Hematopoietic multipotent progenitor cell treated with erythropoietin and hydrocortisone succinate and interleukin-3 and kit ligand, for 4 days (in vitro differentiated cells): ENCODE measurements around the gene TTC33.

Source experiments
- DNase-seq: peaks from one replicate; pipeline ENCODE4 v3.0.0-alpha.2; 2015

Gene TTC33

DNA sequence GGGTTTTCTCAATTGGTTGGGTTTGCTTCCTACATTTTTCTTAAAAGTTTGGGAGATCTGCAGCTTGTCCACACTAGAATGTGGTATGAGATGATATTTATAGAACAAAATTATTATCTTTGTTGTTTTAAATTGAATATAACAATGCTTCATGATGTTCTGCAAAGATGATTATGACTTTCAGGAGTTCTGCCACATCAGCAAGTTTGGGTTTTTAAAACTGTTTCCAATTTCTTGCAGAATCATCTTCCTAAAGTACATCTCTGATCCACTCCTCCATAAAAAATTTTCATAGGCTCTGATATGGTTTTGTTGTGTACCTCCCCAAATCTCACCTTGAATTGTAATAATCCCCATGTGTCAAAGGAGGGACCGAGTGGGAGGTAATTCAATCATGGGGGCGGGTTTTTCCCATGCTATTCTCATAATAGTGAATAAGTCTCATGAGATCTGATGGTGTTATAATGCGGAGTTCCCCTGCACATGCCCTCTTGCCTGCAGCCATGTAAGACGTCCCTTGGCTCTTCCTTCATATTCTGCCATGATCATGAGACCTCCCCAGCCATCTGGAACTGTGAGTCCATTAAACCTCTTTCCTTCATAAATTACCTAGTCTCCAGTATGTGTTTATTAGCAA lies 195.2 kb downstream of the TTC33 start:
- DNase-seq = no peak

- no peak for DNase-seq
These were observed 196.5 kb downstream of the TTC33 start for GRCh38 chr5:40559306-40559705.

DNA sequence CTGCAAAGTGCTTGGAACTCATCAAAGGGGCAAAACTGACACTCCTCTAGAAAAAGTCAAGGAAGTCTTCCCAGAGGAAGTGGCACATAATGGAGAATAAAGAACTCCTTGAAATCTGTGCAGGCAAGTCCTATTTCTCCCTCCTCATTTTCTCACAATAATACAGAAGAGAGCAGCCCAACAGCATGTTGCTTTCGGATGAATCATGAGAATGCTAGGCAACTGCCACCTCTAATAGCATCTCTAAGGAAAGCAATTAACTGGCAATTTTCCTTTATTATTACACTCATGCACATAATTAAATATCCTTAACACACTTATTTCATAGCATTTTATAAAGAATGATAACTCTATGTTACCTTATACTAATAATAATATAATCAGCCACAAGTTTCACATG lies 198.3 kb downstream of the TTC33 start:
- DNase-seq = no peak

DNA sequence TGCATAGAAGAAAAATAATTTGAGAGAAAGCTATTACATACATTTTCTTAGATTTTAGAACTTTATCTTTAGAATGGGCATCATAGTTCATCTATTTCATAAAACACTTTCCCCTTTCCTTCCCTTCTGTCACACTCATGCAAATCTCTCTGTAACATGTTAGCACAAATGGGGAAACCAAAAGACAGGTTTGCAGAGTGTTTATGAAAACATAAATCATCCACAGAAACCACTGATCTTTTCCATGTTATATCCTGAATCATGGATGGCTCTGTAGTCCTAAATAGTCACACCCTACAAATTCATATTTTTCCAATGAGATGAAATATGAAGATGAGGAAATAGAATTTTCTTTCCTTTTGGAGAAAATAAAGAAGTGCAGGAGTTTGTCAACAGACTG lies 198.9 kb downstream of the TTC33 start:
- no peak for DNase-seq

GRCh38 chr5:40555886-40556285 lies 199.9 kb downstream of the TTC33 start:
- no peak for DNase-seq

DNA sequence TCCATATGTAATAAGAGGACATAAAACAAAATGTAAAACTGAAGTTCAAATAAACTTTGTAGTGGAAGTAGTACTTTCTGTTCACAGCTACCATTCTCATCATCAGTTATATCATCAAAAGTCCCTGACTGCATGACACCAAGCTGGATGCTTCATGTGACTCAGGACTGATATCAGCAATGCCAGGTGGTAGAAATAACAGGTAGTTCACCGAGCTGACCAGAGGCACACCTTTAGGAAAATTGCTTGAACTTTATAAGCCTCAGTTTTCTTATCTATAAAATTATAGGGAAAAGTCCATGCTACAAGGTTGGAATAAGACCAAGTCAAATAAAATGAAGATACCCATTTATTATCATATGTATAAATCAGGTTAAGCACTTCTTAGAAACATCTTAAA lies 200.9 kb downstream of the TTC33 start:
- DNase-seq = no peak

DNA sequence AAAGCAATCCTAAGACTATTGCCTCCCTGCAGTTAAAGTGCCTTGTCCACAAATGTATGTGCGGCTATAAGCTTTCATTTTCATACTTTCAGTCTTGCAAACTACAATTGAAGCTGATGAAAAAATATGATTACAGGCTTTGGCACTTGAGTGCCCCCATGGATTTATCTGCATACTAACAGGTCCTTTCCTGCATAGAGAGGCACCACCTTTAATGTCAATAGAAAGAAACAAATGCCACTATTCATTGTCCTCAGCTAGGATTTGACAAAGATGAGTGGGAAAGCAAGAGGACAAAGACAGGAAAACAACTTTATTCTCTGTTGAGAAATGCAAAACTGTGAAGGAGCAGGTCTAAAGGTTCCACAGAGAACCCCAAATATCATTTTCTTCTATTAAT lies 201.7 kb downstream of the TTC33 start:
- no peak for DNase-seq

GRCh38 chr5:40552981-40553380 lies 202.8 kb downstream of the TTC33 start:
- DNase-seq = no peak

DNA sequence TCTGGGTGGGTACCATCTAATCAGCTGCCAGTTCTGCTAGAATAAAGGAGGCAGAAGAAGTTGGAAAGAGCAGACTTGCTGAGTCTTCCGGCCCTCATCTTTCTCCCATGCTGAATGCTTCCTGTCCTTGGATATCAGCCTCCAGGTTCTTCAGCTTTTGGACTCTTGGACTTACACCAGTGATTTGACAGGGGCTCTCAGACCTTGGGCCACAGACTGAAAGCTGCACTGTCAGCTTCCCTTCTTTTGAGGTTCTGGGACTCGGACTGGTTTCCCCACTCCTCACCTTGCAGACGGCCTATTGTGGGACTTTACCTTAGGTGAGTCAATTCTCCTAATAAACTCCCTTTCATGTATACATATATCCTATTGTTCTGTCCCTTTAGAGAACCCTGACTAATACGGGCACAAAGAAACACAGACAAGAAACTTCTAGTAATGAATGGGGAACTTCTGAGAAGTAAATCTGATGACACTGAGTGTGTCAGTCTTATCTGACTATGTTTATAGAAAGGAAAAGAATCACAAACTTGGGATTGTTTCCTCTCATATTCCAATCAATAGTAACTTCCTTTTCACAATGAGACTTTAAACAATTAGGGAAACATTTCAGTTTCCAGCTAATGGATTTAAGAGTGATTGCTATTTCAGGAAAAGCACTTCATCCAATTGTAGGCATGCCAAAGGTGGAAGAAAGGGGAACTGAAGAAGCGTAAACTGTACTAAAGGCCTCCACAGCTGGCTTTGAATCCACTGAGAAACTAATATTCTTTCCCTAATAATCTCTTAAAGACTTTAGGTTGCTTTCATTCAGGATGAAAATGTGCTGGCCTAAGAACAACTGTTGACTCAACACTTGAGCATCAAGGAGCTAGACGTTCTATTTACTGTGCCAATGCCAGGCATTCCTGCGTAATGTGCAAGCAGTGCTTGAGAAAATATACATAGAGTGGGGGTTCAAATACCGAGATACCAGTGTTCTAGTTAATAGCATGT lies 204.0 kb downstream of the TTC33 start:
- DNase-seq = no peak

GRCh38 chr5:40550481-40550880 lies 205.3 kb downstream of the TTC33 start:
- DNase-seq = no peak

DNA sequence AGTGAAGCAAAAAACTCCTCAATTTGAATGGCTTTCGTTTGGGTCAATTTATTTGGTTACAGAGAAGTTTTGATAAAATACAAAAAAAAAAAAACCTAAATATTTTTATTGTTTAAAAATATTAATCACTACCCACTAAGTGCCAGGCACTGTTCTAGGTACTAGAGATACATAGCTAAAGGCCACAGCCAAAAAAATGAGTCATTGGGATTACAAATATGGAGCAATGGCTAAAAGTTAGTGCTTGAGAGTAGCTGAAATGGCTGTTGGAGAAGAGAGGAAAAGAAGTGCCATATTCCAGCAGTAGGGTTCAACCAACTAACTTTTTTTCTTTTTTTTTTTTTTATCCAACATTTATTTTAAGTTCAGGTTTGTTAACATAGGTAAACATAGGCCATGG lies 206.1 kb downstream of the TTC33 start:
- DNase-seq = no peak

- DNase-seq = no peak
These were observed 207.7 kb downstream of the TTC33 start for GRCh38 chr5:40547994-40548575.

DNA sequence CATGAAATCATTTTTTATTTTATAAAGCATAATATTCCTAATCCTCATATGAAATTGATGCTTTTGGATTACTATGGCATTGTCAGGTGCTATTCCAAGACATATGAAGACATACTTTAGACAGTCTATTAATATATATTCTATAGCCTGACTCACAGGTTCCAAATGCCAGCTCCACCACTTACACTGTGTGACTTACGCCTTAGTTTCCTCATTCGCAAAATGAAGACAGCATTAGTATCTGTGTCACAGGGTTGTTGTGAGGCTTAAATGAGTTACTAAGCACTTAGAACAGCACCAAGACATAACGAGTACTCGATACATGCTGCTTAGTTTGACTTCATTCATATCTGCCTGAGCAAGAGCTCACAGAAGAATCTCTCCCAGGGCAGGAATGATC lies 208.2 kb downstream of the TTC33 start:
- no peak for DNase-seq

- DNase-seq = no peak
These were observed 215.5 kb downstream of the TTC33 start for GRCh38 chr5:40540301-40540700.

DNA sequence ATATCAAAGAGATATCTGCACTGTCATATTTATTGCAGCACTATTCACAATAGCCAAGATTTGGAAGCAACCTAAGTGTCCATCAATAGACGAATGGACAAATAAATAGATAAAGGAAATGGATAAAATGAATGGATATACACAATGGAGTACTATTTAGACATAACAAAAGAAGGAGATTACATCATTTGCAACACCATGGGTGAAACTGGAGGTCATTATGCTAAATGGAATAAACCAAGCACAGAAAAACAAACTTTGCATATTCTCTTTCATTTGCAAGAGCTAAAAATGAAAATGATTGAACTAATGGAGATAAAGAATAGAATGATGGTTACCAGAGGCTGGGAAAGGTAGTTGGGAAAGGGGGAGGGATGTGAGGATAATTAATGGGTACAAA lies 231.1 kb downstream of the TTC33 start:
- DNase-seq = no peak

GRCh38 chr5:40521925-40522324 lies 233.8 kb downstream of the TTC33 start:
- DNase-seq = no peak

DNA sequence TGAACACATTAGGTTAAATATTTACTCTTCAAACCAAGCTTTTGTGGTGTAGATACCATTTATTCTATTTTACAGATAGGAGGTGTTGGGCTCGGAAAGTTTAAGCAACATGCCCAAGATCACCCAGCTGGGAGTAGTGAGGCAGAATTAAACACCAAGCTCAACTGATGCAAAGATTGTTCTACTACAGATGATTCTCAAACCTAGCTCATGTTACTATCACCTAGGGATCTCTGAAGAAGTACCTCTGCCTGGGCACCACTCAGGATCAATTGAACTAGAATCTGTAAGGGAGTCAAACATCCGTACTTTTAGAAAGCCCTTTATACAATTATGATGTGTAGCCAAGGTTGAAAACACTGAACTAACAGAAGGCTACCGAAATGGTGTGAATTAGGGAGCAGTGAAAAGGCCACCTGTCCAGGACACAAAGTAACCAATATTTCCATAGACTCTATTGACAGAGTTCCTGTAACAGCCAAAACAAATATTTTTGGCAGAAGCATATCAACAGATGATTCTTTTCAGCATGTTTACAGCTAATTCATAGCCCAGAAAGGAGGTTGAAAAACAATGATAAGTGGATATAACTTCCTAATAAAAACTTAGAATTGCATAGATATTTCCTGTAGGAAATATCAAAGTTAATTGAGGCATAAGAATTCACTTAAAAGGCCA lies 234.5 kb downstream of the TTC33 start:
- no peak for DNase-seq

- DNase-seq = no peak
These were observed 237.3 kb downstream of the TTC33 start for GRCh38 chr5:40518485-40518917.

- DNase-seq = no peak
These were observed 240.3 kb downstream of the TTC33 start for GRCh38 chr5:40515476-40515875.

GRCh38 chr5:40514976-40515375 lies 240.8 kb downstream of the TTC33 start:
- DNase-seq = peak; percentile 48

- no peak for DNase-seq
These were observed 244.0 kb downstream of the TTC33 start for GRCh38 chr5:40511801-40512200.

DNA sequence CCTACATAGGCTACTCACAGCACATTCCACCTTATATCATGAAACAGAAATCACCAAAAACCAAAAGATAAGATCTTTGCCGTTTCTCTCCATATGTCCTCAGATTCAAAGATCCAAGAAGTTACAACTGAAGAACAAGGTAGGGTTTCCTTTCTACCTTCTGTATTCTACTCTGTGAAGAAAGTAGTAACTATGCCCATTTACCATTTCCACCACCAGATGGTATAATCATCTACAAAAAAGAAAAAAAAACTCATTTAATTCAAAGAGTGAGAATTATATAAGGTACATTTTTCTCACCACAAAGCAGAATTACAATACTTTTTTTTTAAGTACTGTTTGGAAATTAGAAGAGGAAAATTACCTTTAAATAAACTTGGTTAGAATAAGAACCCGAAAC lies 248.7 kb downstream of the TTC33 start:
- peak; percentile 42 for DNase-seq

DNA sequence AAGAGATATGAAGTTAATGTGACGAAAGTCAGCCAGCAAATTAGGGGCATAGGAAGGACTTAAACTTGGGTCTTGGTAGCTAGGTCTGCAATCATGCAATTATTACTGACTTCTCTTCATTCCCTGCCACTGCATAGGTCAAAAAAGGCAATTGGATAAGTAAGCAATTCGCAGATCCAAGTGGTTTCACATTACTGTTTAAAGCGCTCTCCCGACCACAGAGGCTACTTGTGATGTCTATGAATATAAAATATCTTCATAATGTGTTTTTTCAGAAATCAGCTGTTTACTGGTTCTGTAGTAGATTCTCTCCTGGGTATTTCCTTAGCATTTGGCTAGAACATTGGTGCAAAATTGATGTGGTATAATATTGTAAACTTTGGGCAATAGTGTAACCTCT lies 250.7 kb downstream of the TTC33 start:
- DNase-seq = no peak
